Ovary (tissue), 3 donors: Measurements from ENCODE around the gene TSPO.

Source experiments
- CTCF ChIP-seq, 3 donors: fragments of 450-650 bp in 2 of 3; fragments of 200-600 bp in 1 of 3; IDR thresholded peaks; one replicate each; pipeline versions ENCODE4 v1.5.1 to v1.8.0; 2016 to 2022; ENCODE audit warnings: antibody characterized with exemption in 3 of 3, mild to moderate bottlenecking in 1 of 3
- POLR2A ChIP-seq: fragments of 450-650 bp; IDR thresholded peaks from one replicate; pipeline ENCODE4 v1.6.1; 2017; ENCODE audit warnings: antibody characterized with exemption, mild to moderate bottlenecking, moderate library complexity
- donor health status: DM: no; HTN: no; CAD: no.

DNA sequence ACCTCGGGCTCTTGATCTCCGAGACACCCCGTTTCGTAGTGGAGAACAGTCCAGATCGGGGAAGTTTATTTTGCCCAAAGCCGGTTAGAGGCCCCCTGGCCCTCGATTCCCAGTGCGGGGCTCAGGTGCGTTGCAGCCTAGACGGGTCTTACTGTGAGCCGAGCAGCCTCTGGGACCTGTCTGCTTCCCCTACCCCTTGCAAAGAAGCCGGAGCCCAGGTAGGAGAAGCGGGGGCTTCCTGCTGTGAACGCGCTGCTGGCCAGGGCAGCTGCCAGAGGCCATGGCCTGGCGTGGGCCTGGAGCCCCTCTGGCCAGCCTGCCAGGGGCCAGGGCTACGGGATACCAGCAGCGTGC, 621 bp downstream of the TSPO start:
- TF ChIP-seq CTCF (IDR thresholded peaks at IDR 0.05): no peak
- no peak for TF ChIP-seq POLR2A
